DMS153 treated with DMSO at 0.1 percent for 48 hours (cell line): ENCODE measurements around the gene POLR2H.
A peak's percentile ranks its signal among the peaks of the same experiment; 100 is the strongest.

Source experiments
- DNase-seq: peaks from one replicate; lab custom pipeline; 2025; ENCODE audit not compliant: unreplicated experiment; lab: John Stamatoyannopoulos, UW

POLR2H gene

GRCh38 chr3:184352149-184352785 is 9.2 kb upstream of the POLR2H start:
- no peak for DNase-seq

GRCh38 chr3:184352897-184353545 is 8.5 kb upstream of the POLR2H start:
- DNase-seq, result no peak

GRCh38 chr3:184353546-184353941 is 8.0 kb upstream of the POLR2H start:
- no peak for DNase-seq

GRCh38 chr3:184354121-184354728 is 7.3 kb upstream of the POLR2H start:
- DNase-seq, result no peak

GRCh38 chr3:184354754-184355153 is 6.8 kb upstream of the POLR2H start:
- DNase-seq, result no peak

- DNase-seq, result no peak
These were observed 6.1 kb upstream of the POLR2H start for GRCh38 chr3:184355261-184356040.

- no peak for DNase-seq
These were observed 4.0 kb upstream of the POLR2H start for GRCh38 chr3:184357248-184358123.

GRCh38 chr3:184358124-184358767 is 3.3 kb upstream of the POLR2H start:
- DNase-seq, result no peak

GRCh38 chr3:184358921-184359350 is 2.6 kb upstream of the POLR2H start:
- DNase-seq, result no peak

GRCh38 chr3:184359610-184360009 is 1.9 kb upstream of the POLR2H start:
- DNase-seq, result no peak

- no peak for DNase-seq
These were observed 1.2 kb upstream of the POLR2H start for GRCh38 chr3:184360070-184360928.

- DNase-seq, result no peak
These were observed 480 bp upstream of the POLR2H start for GRCh38 chr3:184360929-184361531.

- no peak for DNase-seq
These were observed 590 bp downstream of the POLR2H start for GRCh38 chr3:184361932-184362667.

- DNase-seq, result peak; percentile 95
These were observed 1.4 kb downstream of the POLR2H start for GRCh38 chr3:184362668-184363546.

- DNase-seq, result no peak
These were observed 5.2 kb downstream of the POLR2H start for GRCh38 chr3:184366619-184367289.

- no peak for DNase-seq
These were observed 6.6 kb downstream of the POLR2H start for GRCh38 chr3:184368116-184368515.
